Measurements from ENCODE around the gene OPCML. TPM values are rescaled to one million over a fixed set of nuclear protein-coding genes. Genes with fewer than 3 reads are reported as not detected.

The OPCML gene
- total and polyA plus RNA-seq, 7 experiments from 2014 or later: not detected

- H3K4me3 Mint-ChIP-seq: no peak overlapping the region
- Histone ChIP-seq H3K4me1 (ENCODE audit: control insufficient read depth in 2 of 2, insufficient read depth in 2 of 2, low read length in 2 of 2) (no peaks in the 10 kb centered on the region), H3K27me3 (ENCODE audit: control insufficient read depth in 2 of 2, insufficient read depth in 2 of 2, low read length in 2 of 2) (no peaks in the 10 kb centered on the region), H3K9me3 (ENCODE audit: control insufficient read depth in 2 of 3, low read length in 3 of 3) (no peaks in the 10 kb centered on the region), H3K36me3 (ENCODE audit: control insufficient read depth in 2 of 3, insufficient read depth in 3 of 3, low read length in 3 of 3) (no peaks in the 10 kb centered on the region), H3K27ac (ENCODE audit: low read depth, low read length) (no peak overlapping the region), H3K4me3 (ENCODE audit: low read length) (no peak overlapping the region)
- DNase-seq: no peak
- H3K4me1 Mint-ChIP-seq: no peaks in the 10 kb centered on the region
- POLR2A ChIA-PET: no interaction called here
- no peak for ATAC-seq
- H3K27me3 Mint-ChIP-seq: peaks cover 0 to 9% (median 3%) of the 10 kb centered on the region in 5 donors
- peaks cover 0 to 32% (median 3%) of the 10 kb centered on the region in 11 donors for H3K9me3 Mint-ChIP-seq
- no peak overlapping the region for H3K27ac Mint-ChIP-seq
- H3K36me3 Mint-ChIP-seq: no peaks in the 10 kb centered on the region
- CTCF ChIA-PET: no interaction called here
- intact Hi-C loops (cut with micrococcal nuclease): no loop called here
These were observed 53.1 kb downstream of the OPCML start for GRCh38 chr11:133479209-133479608.

GRCh38 chr11:133477251-133477625, 55.1 kb downstream of the OPCML start:
- Mint-ChIP-seq H3K36me3 (no peaks in the 10 kb centered on the region), H3K9me3 (peaks cover 0 to 15% (median 3%) of the 10 kb centered on the region in 11 donors), H3K4me3 (no peak overlapping the region), H3K4me1 (no peaks in the 10 kb centered on the region), H3K27ac (no peak overlapping the region), H3K27me3 (peaks cover 0 to 9% (median 3%) of the 10 kb centered on the region in 5 donors)
- Histone ChIP-seq H3K27me3 (ENCODE audit: control insufficient read depth in 2 of 2, insufficient read depth in 2 of 2, low read length in 2 of 2) (no peaks in the 10 kb centered on the region), H3K9me3 (ENCODE audit: control insufficient read depth in 2 of 3, low read length in 3 of 3) (no peaks in the 10 kb centered on the region), H3K27ac (ENCODE audit: low read depth, low read length) (no peak overlapping the region), H3K36me3 (ENCODE audit: control insufficient read depth in 2 of 3, insufficient read depth in 3 of 3, low read length in 3 of 3) (no peaks in the 10 kb centered on the region), H3K4me3 (ENCODE audit: low read length) (no peak overlapping the region), H3K4me1 (ENCODE audit: control insufficient read depth in 2 of 2, insufficient read depth in 2 of 2, low read length in 2 of 2) (no peaks in the 10 kb centered on the region)
- CTCF ChIA-PET: no interaction called here
- intact Hi-C loops (cut with micrococcal nuclease): no loop called here
- POLR2A ChIA-PET: no interaction called here
- ATAC-seq (no peak), DNase-seq (no peak)

- ChIA-PET POLR2A (no interaction called here), CTCF (no interaction called here)
- intact Hi-C loops (cut with micrococcal nuclease): no loop called here
- H3K4me1 Mint-ChIP-seq: no peaks in the 10 kb centered on the region
- H3K27me3 Mint-ChIP-seq: peaks cover 0 to 9% (median 3%) of the 10 kb centered on the region in 5 donors
- H3K36me3 ChIP-seq (ENCODE audit: control insufficient read depth in 2 of 3, insufficient read depth in 3 of 3, low read length in 3 of 3): no peaks in the 10 kb centered on the region
- H3K9me3 Mint-ChIP-seq: peaks cover 0 to 12% (median 3%) of the 10 kb centered on the region in 11 donors
- H3K27me3 ChIP-seq (ENCODE audit: control insufficient read depth in 2 of 2, insufficient read depth in 2 of 2, low read length in 2 of 2): no peaks in the 10 kb centered on the region
- no peak overlapping the region for H3K27ac ChIP-seq (ENCODE audit: low read depth, low read length)
- H3K4me1 ChIP-seq (ENCODE audit: control insufficient read depth in 2 of 2, insufficient read depth in 2 of 2, low read length in 2 of 2): no peaks in the 10 kb centered on the region
- no peak for ATAC-seq
- H3K36me3 Mint-ChIP-seq: no peaks in the 10 kb centered on the region
- no peak overlapping the region for H3K4me3 ChIP-seq (ENCODE audit: low read length)
- H3K4me3 Mint-ChIP-seq: no peak overlapping the region
- no peak for DNase-seq
- no peak overlapping the region for H3K27ac Mint-ChIP-seq
- H3K9me3 ChIP-seq (ENCODE audit: control insufficient read depth in 2 of 3, low read length in 3 of 3): no peaks in the 10 kb centered on the region
These were observed 55.6 kb downstream of the OPCML start for GRCh38 chr11:133476570-133477250.

- Histone ChIP-seq H3K36me3 (ENCODE audit: control insufficient read depth in 2 of 3, insufficient read depth in 3 of 3, low read length in 3 of 3) (no peaks in the 10 kb centered on the region), H3K4me3 (ENCODE audit: low read length) (no peak overlapping the region), H3K27ac (ENCODE audit: low read depth, low read length) (no peak overlapping the region), H3K27me3 (ENCODE audit: control insufficient read depth in 2 of 2, insufficient read depth in 2 of 2, low read length in 2 of 2) (no peaks in the 10 kb centered on the region), H3K9me3 (ENCODE audit: control insufficient read depth in 2 of 3, low read length in 3 of 3) (no peaks in the 10 kb centered on the region), H3K4me1 (ENCODE audit: control insufficient read depth in 2 of 2, insufficient read depth in 2 of 2, low read length in 2 of 2) (no peaks in the 10 kb centered on the region)
- no peak for ATAC-seq
- POLR2A ChIA-PET: no interaction called here
- Mint-ChIP-seq H3K27ac (no peak overlapping the region), H3K4me3 (no peak overlapping the region), H3K4me1 (no peaks in the 10 kb centered on the region), H3K27me3 (peaks cover 0 to 4% (median 0%) of the 10 kb centered on the region in 5 donors), H3K36me3 (no peaks in the 10 kb centered on the region), H3K9me3 (peaks cover 0 to 7% (median 0%) of the 10 kb centered on the region in 11 donors)
- DNase-seq: no peak
- intact Hi-C loops (cut with micrococcal nuclease): no loop called here
- CTCF ChIA-PET: no interaction called here
These were observed 57.8 kb downstream of the OPCML start for GRCh38 chr11:133474461-133474860.

GRCh38 chr11:133467686-133468085, 64.6 kb downstream of the OPCML start:
- Mint-ChIP-seq H3K4me3 (no peak overlapping the region), H3K27ac (no peak overlapping the region), H3K4me1 (peaks cover 0 to 1% (median 0%) of the 10 kb centered on the region in 7 donors), H3K36me3 (no peaks in the 10 kb centered on the region), H3K27me3 (no peaks in the 10 kb centered on the region), H3K9me3 (peaks cover 0 to 2% (median 0%) of the 10 kb centered on the region in 11 donors)
- Histone ChIP-seq H3K9me3 (ENCODE audit: control insufficient read depth in 2 of 3, low read length in 3 of 3) (no peaks in the 10 kb centered on the region), H3K4me1 (ENCODE audit: control insufficient read depth in 2 of 2, insufficient read depth in 2 of 2, low read length in 2 of 2) (no peaks in the 10 kb centered on the region), H3K36me3 (ENCODE audit: control insufficient read depth in 2 of 3, insufficient read depth in 3 of 3, low read length in 3 of 3) (no peaks in the 10 kb centered on the region), H3K4me3 (ENCODE audit: low read length) (no peak overlapping the region), H3K27me3 (ENCODE audit: control insufficient read depth in 2 of 2, insufficient read depth in 2 of 2, low read length in 2 of 2) (no peaks in the 10 kb centered on the region), H3K27ac (ENCODE audit: low read depth, low read length) (no peak overlapping the region)
- intact Hi-C loops (cut with micrococcal nuclease): no loop called here
- ChIA-PET POLR2A (no interaction called here), CTCF (no interaction called here)
- DNase-seq: no peak
- no peak for ATAC-seq

GRCh38 chr11:133443206-133443747, 89.0 kb downstream of the OPCML start:
- H3K4me1 Mint-ChIP-seq: no peaks in the 10 kb centered on the region
- no peaks in the 10 kb centered on the region for H3K36me3 ChIP-seq (ENCODE audit: control insufficient read depth in 2 of 3, insufficient read depth in 3 of 3, low read length in 3 of 3)
- no peak overlapping the region for H3K4me3 ChIP-seq (ENCODE audit: low read length)
- H3K4me1 ChIP-seq (ENCODE audit: control insufficient read depth in 2 of 2, insufficient read depth in 2 of 2, low read length in 2 of 2): no peaks in the 10 kb centered on the region
- no peak overlapping the region for H3K4me3 Mint-ChIP-seq
- H3K27me3 Mint-ChIP-seq: no peaks in the 10 kb centered on the region
- intact Hi-C loops (cut with micrococcal nuclease): no loop called here
- no peak for DNase-seq
- H3K27me3 ChIP-seq (ENCODE audit: control insufficient read depth in 2 of 2, insufficient read depth in 2 of 2, low read length in 2 of 2): no peaks in the 10 kb centered on the region
- no peak overlapping the region for H3K27ac ChIP-seq (ENCODE audit: low read depth, low read length)
- peaks cover 0 to 10% (median 0%) of the 10 kb centered on the region in 11 donors for H3K9me3 Mint-ChIP-seq
- no peak overlapping the region for H3K27ac Mint-ChIP-seq
- ChIA-PET CTCF (no interaction called here), POLR2A (no interaction called here)
- no peaks in the 10 kb centered on the region for H3K36me3 Mint-ChIP-seq
- no peak for ATAC-seq
- no peaks in the 10 kb centered on the region for H3K9me3 ChIP-seq (ENCODE audit: control insufficient read depth in 2 of 3, low read length in 3 of 3)

GRCh38 chr11:133441964-133442660, 90.2 kb downstream of the OPCML start:
- peaks cover 0 to 9% (median 0%) of the 10 kb centered on the region in 11 donors for H3K9me3 Mint-ChIP-seq
- no peak overlapping the region for H3K4me3 Mint-ChIP-seq
- H3K27me3 ChIP-seq (ENCODE audit: control insufficient read depth in 2 of 2, insufficient read depth in 2 of 2, low read length in 2 of 2): no peaks in the 10 kb centered on the region
- ATAC-seq (no peak), DNase-seq (no peak)
- CTCF ChIA-PET: no interaction called here
- H3K4me1 ChIP-seq (ENCODE audit: control insufficient read depth in 2 of 2, insufficient read depth in 2 of 2, low read length in 2 of 2): no peaks in the 10 kb centered on the region
- H3K27ac ChIP-seq (ENCODE audit: low read depth, low read length): no peak overlapping the region
- H3K4me3 ChIP-seq (ENCODE audit: low read length): no peak overlapping the region
- POLR2A ChIA-PET: no interaction called here
- H3K27me3 Mint-ChIP-seq: no peaks in the 10 kb centered on the region
- H3K36me3 Mint-ChIP-seq: no peaks in the 10 kb centered on the region
- intact Hi-C loops (cut with micrococcal nuclease): no loop called here
- H3K36me3 ChIP-seq (ENCODE audit: control insufficient read depth in 2 of 3, insufficient read depth in 3 of 3, low read length in 3 of 3): no peaks in the 10 kb centered on the region
- H3K27ac Mint-ChIP-seq: no peak overlapping the region
- H3K9me3 ChIP-seq (ENCODE audit: control insufficient read depth in 2 of 3, low read length in 3 of 3): no peaks in the 10 kb centered on the region
- H3K4me1 Mint-ChIP-seq: no peaks in the 10 kb centered on the region

All from naive thymus-derived CD4-positive, alpha-beta T cell (primary cell).